ENCODE data around the gene CDK9. TPM values are rescaled to one million over a fixed set of nuclear protein-coding genes. Genes with fewer than 3 reads are reported as not detected.
"Not testable (repeated sequence)": the region's sequence is repeated elsewhere in the genome, so short reads cannot be mapped to it uniquely, and the experiment has no call there.

CDK9 gene
- total RNA-seq, 2 donors from 2014 or later: 99.4 to 105 TPM

DNA sequence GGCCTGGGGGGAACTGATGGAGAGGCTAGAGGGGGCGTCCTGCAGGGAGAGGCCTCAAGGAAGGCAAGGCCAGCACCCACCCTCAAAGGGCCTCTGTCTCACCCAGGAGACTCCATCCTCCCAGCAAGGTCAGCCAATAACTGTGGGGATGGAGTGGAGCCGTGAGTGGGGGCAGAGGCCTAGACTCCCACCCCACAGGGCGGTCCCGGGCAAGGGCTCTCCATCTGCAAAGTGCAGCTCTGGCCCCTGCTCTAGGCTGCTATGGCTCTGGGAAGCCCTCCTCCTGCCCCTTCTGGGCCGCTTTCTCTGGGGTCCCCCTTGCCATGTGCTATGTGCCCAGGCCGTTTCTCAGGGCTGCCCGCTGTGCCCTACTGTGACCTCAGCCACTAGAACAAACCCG, 30.9 kb downstream of the CDK9 start:
- ATAC-seq (replicated peaks in 1 of 2) (no peak), DNase-seq (no peak)
- H3K36me3 Mint-ChIP-seq (ENCODE audit: insufficient read depth in 2 of 2): peaks cover 2 to 4% of the 10 kb centered on the region in 2 donors
- no peaks in the 10 kb centered on the region for H3K27me3 Mint-ChIP-seq (ENCODE audit: low read depth)
- H3K4me3 Mint-ChIP-seq: no peak overlapping the region
- no peaks in the 10 kb centered on the region for H3K9me3 Mint-ChIP-seq
- no peaks in the 10 kb centered on the region for H3K4me1 Mint-ChIP-seq (ENCODE audit: low read depth)
- H3K27ac Mint-ChIP-seq: no peak overlapping the region

DNA sequence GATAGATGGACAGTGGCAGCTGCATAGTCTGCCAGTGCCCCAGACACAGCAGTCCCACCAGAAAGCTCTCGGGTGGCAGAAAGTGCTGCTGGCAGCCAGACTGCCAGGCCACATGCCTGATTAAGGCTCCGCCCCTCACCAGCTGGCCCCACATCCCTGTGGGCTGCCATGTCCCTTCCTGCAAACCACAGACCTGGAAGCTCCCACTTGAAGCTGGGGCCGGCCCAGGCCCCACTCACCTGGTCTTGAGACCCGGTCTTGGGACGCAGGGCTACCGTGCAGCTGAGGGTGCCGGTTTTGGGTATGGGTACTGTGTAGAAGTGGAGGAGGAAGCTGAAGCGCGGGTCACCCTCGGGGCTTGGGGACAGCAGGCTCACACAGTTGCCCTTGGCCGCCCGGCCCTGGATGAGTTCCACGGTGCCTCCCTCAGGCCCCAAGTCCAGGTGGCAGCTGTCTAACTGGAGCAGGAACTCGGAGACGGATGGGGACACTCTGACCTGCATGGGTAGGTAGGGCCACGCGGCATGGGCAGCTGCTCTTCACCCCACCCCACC, 32.1 kb downstream of the CDK9 start:
- Mint-ChIP-seq H3K27me3 (ENCODE audit: low read depth) (no peaks in the 10 kb centered on the region), H3K27ac (no peak overlapping the region), H3K36me3 (ENCODE audit: insufficient read depth in 2 of 2) (peaks cover 3 to 4% of the 10 kb centered on the region in 2 donors), H3K9me3 (no peaks in the 10 kb centered on the region), H3K4me1 (ENCODE audit: low read depth) (no peaks in the 10 kb centered on the region), H3K4me3 (no peak overlapping the region)
- ATAC-seq (replicated peaks in 1 of 2) (peak in 1 of 2 donors; percentile 11), DNase-seq (no peak)

DNA sequence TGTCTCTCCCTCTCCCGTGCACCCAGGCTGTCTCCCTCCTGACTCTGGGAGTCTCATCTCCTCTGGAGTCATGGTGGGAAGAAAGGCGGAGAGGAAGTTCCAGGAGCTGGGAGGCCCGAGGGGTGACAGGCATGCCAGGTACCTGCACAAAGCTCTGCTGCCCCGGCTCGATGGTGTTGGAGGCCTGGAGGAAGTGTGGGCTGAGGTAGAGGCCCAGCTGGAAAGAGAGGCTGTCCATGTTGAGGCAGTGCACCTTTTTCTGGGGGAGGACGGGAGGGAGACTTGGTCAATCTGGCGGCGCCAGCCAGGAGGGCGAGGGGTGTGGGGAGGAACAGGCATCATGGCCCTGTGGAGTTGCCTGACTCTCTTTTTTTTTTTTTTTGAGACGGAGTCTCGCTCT, 32.7 kb downstream of the CDK9 start:
- H3K4me3 Mint-ChIP-seq: no peak overlapping the region
- DNase-seq (no peak), ATAC-seq (replicated peaks in 1 of 2) (no peak)
- no peaks in the 10 kb centered on the region for H3K4me1 Mint-ChIP-seq (ENCODE audit: low read depth)
- no peaks in the 10 kb centered on the region for H3K9me3 Mint-ChIP-seq
- H3K36me3 Mint-ChIP-seq (ENCODE audit: insufficient read depth in 2 of 2): peaks cover 3 to 4% of the 10 kb centered on the region in 2 donors
- H3K27ac Mint-ChIP-seq: no peak overlapping the region
- H3K27me3 Mint-ChIP-seq (ENCODE audit: low read depth): no peaks in the 10 kb centered on the region

DNA sequence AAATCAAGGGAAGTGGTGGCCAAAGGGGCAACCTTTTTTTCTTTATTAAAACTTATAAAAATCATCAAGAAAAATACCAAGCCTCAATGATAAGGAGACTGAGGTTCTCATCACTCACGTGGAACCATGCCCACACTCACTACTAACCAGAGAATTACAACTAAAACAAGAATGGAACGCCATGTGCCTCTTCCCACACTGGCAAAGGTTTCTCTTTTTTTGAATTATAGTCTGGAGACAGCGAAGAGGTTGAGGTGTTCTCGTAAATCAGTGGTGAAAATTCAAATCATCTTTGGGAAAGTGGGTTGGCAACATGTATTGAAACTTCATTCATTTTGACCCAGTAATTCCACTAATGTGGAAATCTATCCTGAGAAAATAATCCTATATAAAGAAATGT, 36.3 kb downstream of the CDK9 start:
- Mint-ChIP-seq H3K4me1 (ENCODE audit: low read depth) (no peaks in the 10 kb centered on the region), H3K27ac (no peak overlapping the region), H3K27me3 (ENCODE audit: low read depth) (no peaks in the 10 kb centered on the region), H3K9me3 (no peaks in the 10 kb centered on the region), H3K36me3 (ENCODE audit: insufficient read depth in 2 of 2) (peaks cover 4 to 5% of the 10 kb centered on the region in 2 donors), H3K4me3 (no peak overlapping the region)
- ATAC-seq (replicated peaks in 1 of 2): no peak
- DNase-seq: no peak

DNA sequence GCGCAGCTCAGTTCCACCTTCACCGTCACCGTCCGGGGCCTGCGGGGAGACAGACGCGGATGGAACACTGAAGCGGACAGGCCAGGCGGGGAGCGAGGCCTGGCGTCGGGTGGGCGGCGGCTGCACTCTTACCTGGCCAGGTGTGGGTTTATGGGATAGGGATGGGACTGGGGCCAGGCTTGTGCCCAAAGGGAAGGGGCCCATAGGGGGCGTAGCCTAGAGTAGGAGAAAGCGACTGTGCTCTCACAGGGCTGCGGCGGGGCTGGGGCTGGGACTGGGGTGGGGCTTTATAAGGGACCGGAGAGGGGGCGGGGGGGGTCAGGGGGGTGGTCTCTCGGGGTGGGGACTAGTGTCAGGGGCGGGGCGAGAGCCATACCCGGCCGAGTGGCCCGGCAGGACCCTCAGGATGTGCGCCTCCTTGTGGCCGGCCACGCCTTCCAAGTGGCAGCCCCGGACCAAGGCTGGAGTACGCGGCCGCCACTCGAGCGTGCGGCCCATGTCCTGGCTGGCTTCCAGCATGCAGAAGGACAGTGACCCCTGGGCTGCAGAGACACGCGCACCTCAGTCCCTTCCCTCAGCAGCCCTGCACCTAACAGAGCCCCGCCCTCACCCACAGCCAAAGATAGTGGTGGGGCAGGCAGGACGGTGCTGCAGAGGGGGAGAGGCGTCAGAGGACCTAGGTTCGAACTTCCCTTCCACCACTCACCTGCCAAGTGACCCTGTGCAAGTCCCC, 39.7 kb downstream of the CDK9 start:
- Mint-ChIP-seq H3K36me3 (ENCODE audit: insufficient read depth in 2 of 2) (peaks cover 0 to 5% of the 10 kb centered on the region in 2 donors), H3K4me1 (ENCODE audit: low read depth) (no peaks in the 10 kb centered on the region), H3K27ac (no peak overlapping the region), H3K4me3 (no peak overlapping the region), H3K9me3 (no peaks in the 10 kb centered on the region), H3K27me3 (ENCODE audit: low read depth) (no peaks in the 10 kb centered on the region)
- peak; percentile 32 to 36 for ATAC-seq (replicated peaks in 1 of 2)
- no peak for DNase-seq

DNA sequence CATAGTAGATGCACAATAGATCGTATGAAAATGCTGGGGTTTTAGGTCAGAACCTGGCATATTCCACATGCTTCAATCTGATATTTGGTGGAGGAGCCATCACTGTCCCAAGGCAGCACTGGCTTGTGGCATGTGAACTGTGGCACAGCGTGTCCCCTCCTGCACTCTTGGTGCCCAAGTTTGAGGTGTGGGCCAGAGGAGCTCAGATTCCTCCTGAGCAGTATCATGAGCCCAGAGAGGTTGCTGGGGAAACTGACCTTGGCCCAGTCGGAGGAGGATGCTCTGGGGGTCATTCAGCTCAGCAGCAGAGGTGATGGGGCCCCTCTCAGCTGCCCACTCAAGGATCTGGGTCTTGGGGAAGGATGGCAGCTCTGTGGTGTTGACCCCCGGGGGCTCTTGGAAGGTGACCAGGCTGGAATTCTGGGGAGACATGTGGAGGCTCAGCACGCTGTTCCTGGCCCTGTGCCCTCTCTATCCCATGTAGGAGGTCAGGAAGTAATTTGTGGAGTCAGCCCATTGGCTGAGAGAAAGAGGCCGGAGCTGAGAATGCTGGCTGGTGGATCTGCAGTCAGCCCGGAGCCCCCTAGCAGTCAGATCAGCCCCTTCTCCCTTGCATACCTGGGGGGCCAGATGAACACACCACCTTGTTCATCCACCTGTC, 40.5 kb downstream of the CDK9 start:
- Mint-ChIP-seq H3K9me3 (no peaks in the 10 kb centered on the region), H3K27ac (no peak overlapping the region), H3K27me3 (ENCODE audit: low read depth) (no peaks in the 10 kb centered on the region), H3K4me3 (no peak overlapping the region), H3K36me3 (ENCODE audit: insufficient read depth in 2 of 2) (peaks cover 0 to 5% of the 10 kb centered on the region in 2 donors), H3K4me1 (ENCODE audit: low read depth) (no peaks in the 10 kb centered on the region)
- no peak for ATAC-seq (replicated peaks in 1 of 2)
- DNase-seq: no peak

DNA sequence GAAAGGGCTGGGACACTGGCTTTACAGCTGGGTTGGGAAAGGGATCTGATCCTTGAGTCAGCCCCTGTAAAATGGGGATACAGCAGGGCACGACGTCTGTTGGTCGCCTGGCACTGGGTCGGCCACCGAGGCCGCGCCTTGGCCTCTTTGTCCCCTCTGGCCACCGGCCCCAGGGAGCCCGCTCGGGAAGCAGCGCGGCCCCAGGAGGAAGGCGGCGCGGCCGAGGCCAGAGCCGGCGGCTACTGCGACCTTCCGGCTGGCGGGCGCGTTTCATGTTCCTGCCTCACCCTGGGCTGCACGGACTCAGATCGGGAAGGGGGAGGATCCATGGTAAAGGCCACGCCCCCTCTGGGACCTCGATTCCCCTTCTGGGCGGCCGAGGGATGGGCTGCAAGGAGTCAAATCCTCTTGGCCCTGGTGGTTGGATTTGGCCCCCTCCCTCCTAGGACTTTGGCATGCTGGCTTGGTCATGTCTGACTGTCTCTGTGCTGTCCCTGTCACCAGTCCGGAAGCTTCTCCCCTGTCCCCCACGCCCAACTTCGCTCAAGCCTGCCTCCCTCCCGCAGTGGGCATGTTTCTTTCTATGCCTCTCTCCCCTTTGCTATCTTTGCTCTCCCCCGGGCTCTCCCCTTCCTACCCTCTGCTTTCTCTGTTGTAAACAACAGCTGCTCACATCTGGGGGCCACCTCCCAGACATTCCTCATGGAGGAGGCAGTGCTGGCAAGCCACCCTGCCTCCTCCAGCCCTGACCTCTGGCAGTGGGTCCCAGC, 42.6 kb downstream of the CDK9 start:
- no peaks in the 10 kb centered on the region for H3K27me3 Mint-ChIP-seq (ENCODE audit: low read depth)
- H3K4me3 Mint-ChIP-seq: no peak overlapping the region
- no peak overlapping the region for H3K27ac Mint-ChIP-seq
- no peaks in the 10 kb centered on the region for H3K9me3 Mint-ChIP-seq
- H3K4me1 Mint-ChIP-seq (ENCODE audit: low read depth): peaks cover 16% of the 10 kb centered on the region
- ATAC-seq (replicated peaks in 1 of 2): no peak
- H3K36me3 Mint-ChIP-seq (ENCODE audit: insufficient read depth in 2 of 2): peaks cover 0 to 3% of the 10 kb centered on the region in 2 donors
- no peak for DNase-seq

DNA sequence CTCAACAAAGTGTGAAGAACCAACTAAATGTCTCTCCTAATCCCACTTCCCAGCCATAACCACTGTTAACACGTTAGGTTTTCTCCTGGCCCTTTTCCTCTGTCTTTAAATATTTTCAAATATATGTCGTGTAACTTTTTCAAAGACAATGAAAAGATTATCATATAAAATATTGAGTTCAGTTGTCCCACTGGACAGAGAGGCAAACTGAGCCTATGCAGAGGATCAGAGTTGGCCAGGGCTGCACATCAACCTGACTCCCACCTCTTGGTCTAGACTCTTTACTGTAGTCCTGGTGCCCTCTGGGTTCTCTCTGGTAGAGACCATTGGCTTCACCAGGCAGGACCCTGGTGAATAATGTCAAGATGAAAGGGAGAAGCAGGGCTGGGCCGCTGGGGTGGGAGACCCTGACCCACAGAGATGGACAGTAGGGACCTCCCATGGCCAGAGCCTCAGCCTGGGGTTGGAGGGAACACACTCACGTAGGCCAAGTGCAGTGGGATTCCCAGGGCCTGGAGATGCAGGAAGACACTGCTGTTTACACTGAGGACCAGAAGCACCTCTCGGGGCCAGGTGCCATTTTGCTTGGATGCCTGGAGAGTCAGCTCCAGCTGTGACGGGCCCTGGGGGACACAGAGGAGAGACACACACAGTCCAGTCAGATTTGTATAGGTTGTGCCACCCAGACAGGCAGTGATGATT, 43.5 kb downstream of the CDK9 start:
- DNase-seq: no peak
- no peaks in the 10 kb centered on the region for H3K27me3 Mint-ChIP-seq (ENCODE audit: low read depth)
- peaks cover 21% of the 10 kb centered on the region for H3K4me1 Mint-ChIP-seq (ENCODE audit: low read depth)
- H3K36me3 Mint-ChIP-seq (ENCODE audit: insufficient read depth in 2 of 2): no peaks in the 10 kb centered on the region
- H3K27ac Mint-ChIP-seq: peak overlapping the region; percentile 6
- H3K4me3 Mint-ChIP-seq: no peak overlapping the region
- H3K9me3 Mint-ChIP-seq: no peaks in the 10 kb centered on the region
- ATAC-seq (replicated peaks in 1 of 2): no peak

DNA sequence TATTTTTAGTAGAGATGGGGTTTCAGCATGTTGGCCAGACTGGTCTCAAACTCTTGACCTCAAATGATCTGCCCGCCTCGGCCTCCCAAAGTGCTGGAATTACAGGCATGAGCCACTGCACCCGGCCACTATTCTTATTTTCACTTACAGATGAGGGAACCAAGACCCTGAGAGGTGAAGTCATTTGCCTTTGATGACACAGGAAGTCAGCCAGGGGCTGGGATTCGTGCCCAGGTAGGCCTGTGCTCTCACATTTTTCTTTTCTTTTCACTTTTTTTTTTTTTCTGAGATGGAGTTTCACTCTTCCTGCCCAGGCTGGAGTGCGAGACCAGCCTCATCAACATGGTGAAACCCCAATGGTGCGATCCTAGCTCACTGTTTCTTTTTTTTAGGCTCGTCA, 46.4 kb downstream of the CDK9 start:
- Mint-ChIP-seq H3K4me1 (ENCODE audit: low read depth) (peaks cover 31% of the 10 kb centered on the region), H3K4me3 (peak overlapping the region; percentile 19 to 32), H3K27ac (peak overlapping the region; percentile 91), H3K9me3 (no peaks in the 10 kb centered on the region), H3K36me3 (ENCODE audit: insufficient read depth in 2 of 2) (no peaks in the 10 kb centered on the region), H3K27me3 (ENCODE audit: low read depth) (no peaks in the 10 kb centered on the region)
- peak in 1 of 2 donors; percentile 22 for ATAC-seq (replicated peaks in 1 of 2)
- no peak for DNase-seq

DNA sequence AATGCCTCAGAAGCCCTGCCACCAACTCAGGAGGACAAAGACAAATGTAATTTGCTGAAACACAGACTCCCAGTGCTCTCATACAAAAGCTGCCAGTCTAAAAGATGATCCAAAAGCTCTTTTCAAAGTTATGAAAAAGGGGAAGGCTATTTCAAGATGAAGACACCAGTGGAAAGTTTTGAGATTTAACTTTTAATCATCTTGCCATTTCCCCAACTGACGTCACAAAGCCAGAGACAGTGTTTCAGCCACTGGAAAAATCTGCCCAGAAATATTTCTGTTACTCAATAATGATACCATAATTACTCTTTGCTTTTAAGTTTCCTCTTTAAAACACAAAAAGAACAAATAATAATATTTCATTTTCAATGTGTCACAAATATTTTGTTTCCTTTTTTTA, 47.7 kb downstream of the CDK9 start:
- peak overlapping the region; percentile 57 for H3K27ac Mint-ChIP-seq
- ATAC-seq (replicated peaks in 1 of 2) (no peak), DNase-seq (no peak)
- no peak overlapping the region for H3K4me3 Mint-ChIP-seq
- peaks cover 31% of the 10 kb centered on the region for H3K4me1 Mint-ChIP-seq (ENCODE audit: low read depth)
- H3K36me3 Mint-ChIP-seq (ENCODE audit: insufficient read depth in 2 of 2): no peaks in the 10 kb centered on the region
- H3K9me3 Mint-ChIP-seq: no peaks in the 10 kb centered on the region
- H3K27me3 Mint-ChIP-seq (ENCODE audit: low read depth): no peaks in the 10 kb centered on the region

DNA sequence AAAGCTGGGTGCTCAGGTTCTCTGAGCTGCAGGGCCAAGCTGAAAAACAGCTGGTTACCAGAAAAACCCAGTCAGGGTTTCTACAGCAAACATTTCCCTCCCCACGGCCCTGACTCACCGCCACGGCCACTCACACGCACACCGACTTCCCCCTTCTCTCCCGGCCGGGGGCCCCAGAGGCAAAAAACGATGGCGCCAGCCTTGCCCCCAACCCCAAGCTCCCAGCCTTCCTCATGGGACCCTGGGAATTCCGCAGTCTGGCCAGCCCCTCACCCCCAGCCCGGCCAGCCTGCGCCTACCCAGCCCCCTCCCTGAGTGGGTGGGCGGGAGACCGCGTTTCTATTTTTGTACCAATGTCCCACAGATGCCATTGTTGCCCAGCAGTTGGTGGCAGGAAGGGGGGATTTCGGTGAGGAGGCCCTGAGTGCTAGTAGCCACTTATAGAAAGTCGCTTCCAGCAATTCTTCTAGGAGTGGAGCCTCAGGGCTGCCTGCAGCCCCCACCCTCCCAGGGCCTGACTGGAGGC, 50.2 kb downstream of the CDK9 start:
- H3K4me1 Mint-ChIP-seq (ENCODE audit: low read depth): peaks cover 31% of the 10 kb centered on the region
- no peaks in the 10 kb centered on the region for H3K27me3 Mint-ChIP-seq (ENCODE audit: low read depth)
- H3K27ac Mint-ChIP-seq: no peak overlapping the region
- peak overlapping the region in 1 of 2 donors; percentile 8 for H3K4me3 Mint-ChIP-seq
- ATAC-seq (replicated peaks in 1 of 2): peak; percentile 77
- no peaks in the 10 kb centered on the region for H3K36me3 Mint-ChIP-seq (ENCODE audit: insufficient read depth in 2 of 2)
- H3K9me3 Mint-ChIP-seq: no peaks in the 10 kb centered on the region
- DNase-seq: peak; percentile 38 to 56

DNA sequence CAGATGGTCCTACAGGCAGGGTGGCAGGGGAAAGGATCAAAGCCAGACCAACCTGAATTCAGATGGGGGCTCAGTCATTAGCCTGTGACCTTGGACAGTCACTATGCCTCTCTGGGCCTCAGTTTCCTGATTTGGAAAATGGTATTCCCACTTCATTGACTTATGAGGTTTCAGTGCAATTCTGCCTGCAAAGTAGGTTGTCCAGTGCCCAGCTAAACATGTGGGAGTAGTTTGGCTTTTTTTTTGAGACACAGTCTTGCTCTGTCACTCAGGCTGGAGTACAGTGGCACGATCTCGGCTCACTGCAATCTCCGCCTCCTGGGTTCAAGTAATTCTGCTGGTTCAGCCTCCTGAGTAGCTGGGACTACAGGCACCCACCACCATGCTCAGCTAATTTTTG, 50.7 kb downstream of the CDK9 start:
- H3K4me3 Mint-ChIP-seq; ATAC-seq (replicated peaks in 1 of 2); H3K9me3 Mint-ChIP-seq: not testable (repeated sequence)

More for the DNA sequence above, 50.7 kb downstream of the CDK9 start:
- DNase-seq; H3K27me3 Mint-ChIP-seq (ENCODE audit: low read depth); H3K36me3 Mint-ChIP-seq (ENCODE audit: insufficient read depth in 2 of 2); H3K27ac Mint-ChIP-seq: not testable (repeated sequence)
- H3K4me1 Mint-ChIP-seq (ENCODE audit: low read depth): peaks cover 31% of the 10 kb centered on the region
